C4-2B (cell line): ENCODE measurements around the gene ABHD16B.

Experiments used
- H3K27ac ChIP-seq: fragments of 450-650 bp; 2 replicates; pipeline ENCODE4 v1.5.1; 2017
- ZFX ChIP-seq: fragments of 450-650 bp; IDR thresholded peaks from 2 replicates; pipeline ENCODE4 v1.6.1; 2017
- TF ChIP-seq, protein P1 (sequence below): fragments of 450-650 bp; conservative IDR thresholded peaks from 2 replicates; pipeline ENCODE4 v1.5.1; 2017; ENCODE audit warnings: mild to moderate bottlenecking

Gene ABHD16B

DNA sequence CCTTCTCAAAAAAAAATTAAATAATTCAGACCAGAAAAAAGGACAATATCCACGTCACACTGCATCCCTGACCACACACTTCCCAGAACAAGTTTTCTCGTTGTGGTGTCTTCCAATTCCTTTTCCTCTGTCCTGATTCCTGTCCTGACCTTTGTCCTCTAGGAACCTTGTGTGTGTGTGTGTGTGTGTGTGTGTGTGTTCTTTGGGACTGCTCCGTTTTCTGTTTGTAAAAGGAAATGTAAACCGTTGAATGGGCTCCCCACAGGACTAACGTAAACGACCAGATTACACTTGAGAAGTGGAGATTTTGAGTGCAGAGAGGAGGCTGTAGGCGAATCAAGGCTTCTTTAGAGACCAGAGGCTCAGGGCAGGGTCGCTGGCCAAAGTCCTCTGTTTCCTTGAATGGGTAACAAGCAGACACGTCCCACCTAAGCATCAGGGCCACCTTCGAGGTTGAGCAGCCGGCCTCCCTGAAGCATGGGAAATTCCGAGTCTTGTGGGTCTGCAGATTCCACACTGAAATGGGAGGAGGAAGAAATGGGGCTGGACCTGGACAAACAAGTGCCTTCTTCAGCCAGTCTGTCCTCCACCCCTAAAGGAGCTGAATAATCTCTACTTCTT lies 37.5 kb upstream of the ABHD16B start:
- TF ChIP-seq, protein P1, sequence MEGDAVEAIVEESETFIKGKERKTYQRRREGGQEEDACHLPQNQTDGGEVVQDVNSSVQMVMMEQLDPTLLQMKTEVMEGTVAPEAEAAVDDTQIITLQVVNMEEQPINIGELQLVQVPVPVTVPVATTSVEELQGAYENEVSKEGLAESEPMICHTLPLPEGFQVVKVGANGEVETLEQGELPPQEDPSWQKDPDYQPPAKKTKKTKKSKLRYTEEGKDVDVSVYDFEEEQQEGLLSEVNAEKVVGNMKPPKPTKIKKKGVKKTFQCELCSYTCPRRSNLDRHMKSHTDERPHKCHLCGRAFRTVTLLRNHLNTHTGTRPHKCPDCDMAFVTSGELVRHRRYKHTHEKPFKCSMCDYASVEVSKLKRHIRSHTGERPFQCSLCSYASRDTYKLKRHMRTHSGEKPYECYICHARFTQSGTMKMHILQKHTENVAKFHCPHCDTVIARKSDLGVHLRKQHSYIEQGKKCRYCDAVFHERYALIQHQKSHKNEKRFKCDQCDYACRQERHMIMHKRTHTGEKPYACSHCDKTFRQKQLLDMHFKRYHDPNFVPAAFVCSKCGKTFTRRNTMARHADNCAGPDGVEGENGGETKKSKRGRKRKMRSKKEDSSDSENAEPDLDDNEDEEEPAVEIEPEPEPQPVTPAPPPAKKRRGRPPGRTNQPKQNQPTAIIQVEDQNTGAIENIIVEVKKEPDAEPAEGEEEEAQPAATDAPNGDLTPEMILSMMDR: no peak
- TF ChIP-seq ZFX: no peak
- H3K27ac ChIP-seq: no peak overlapping the region

DNA sequence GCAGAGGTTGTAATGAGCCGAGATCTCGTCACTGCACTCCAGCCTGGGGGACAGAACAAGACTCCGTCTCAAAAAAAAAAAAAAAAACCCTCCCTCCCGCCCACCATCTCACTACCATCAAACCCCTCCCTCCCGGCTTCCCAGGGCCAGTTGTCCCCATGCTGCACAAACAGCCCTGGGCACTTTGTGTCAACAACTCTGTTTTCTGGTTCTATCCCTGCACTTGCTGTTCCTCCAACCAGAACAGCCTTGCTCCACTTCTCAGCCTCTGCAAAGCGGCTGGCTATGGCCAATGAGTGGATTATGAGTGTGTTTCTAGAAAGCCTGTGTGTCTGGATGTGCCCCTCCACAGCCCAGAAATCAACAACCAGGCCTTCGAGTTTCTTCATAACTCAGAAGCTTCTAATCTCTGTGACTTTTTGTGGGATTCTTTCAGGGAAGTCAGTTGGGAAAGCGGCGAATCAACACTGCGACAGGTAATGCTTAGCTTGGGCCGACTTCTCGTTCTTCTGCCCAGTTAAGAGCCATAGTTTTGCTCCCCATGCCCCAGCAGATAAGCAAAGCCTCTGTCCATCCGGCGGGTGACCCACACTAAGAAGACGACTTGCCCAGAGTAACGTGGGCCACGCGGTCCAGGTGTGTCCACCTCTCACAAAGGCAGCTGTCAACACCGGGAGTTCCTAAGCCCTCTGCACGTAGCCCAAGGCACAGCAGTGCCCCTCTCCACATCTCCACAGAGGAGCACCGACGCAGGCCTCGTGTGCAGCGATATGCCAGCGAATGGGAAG lies 35.8 kb upstream of the ABHD16B start:
- no peak for TF ChIP-seq ZFX
- TF ChIP-seq, protein P1: no peak
- H3K27ac ChIP-seq: no peak overlapping the region

DNA sequence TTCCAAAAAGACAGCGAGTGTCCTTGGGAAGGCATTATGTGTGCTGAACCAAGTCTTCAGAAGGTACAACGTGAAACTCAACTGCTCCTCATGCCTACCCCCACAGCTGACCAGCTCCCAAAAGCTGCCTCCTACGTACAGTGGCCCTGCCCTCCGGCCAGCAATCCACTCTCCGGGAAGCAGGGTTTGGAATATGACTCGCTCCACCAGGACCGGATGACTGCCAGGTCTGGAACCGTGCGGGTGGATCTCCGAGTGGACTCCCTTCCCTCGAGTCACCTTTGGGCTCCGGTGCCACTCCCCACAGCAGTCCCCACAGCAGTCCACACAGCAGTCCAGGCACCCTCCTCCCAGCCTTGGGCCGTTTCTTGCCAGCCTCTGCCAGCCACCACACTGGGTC lies 34.5 kb upstream of the ABHD16B start:
- TF ChIP-seq, protein P1: no peak
- no peak for TF ChIP-seq ZFX
- no peak overlapping the region for H3K27ac ChIP-seq

DNA sequence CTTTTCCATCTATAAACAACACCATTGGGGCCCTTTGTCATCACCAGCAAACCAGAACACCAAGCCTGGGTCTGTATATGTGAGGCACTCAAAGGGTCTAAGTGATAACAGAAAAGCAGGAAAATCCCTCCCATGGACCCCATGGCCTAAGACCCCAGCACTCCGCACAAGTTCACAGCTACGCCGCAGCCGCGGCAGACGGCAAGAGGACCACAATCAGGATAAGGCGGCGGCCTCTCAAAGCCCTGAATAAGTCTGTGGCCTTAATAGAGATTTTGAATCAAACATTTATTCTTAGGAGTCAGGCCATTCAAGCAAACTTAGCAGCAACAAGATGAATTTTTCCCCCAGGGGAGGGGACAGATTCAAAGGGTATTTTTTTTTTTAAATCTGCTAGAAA lies 33.2 kb upstream of the ABHD16B start:
- TF ChIP-seq ZFX: no peak
- TF ChIP-seq, protein P1: no peak
- no peak overlapping the region for H3K27ac ChIP-seq

DNA sequence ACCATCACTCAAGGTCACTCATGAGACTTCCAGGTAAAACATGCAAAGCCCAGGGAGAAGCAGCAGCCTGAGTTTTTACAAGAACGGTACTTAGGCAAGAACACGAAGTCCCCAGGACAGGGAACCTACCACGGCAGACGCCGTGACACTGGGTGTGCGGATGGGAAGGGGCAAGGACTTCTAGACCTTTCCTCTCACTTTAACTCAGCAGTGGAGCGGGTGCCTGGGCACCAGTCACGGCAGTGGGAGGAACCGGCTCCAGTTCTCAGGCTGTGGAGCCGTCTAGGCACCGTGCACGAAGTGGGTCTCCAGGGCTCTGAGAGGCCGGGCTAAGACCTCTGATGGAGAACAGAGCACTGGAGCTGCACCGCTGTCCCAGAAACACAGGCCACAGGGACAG lies 32.8 kb upstream of the ABHD16B start:
- no peak overlapping the region for H3K27ac ChIP-seq
- TF ChIP-seq ZFX: no peak
- TF ChIP-seq, protein P1: no peak

DNA sequence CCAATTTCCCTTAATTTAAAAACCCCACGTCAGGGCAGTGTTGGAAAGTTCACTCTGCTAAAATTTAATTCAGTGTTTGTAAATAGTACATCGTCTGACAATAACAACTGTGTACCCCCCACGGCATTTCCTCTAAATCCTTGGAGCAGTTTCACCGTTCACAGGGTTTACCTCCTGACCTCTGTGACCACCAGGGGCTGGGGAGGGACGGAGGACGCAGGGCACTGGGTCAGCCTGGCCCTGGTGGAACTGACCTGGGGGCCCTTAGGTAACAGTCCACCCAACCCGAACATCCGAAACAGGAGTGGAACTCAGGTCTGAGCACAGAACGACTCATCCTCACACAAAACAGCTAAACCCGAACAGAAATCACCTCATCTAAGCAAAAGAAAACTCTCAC lies 32.3 kb upstream of the ABHD16B start:
- TF ChIP-seq, protein P1: no peak
- no peak for TF ChIP-seq ZFX
- H3K27ac ChIP-seq: no peak overlapping the region

DNA sequence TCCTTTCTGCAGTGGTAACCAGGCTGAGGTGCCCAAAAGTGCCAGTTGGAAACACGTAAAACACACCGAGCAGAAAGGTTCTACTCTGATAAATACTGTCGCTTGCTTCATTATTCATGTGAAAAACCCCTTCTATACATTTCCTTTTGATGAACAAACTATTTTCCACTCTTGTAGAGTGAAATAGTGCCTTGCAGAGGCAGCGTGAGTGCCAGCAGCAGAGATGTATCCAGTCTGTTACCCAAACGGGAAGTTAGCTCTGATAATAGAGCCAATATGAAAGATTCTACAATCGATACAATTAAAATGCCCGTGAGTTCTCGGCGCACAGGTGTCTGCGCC lies 31.7 kb upstream of the ABHD16B start:
- TF ChIP-seq ZFX: no peak

More for the DNA sequence above, 31.7 kb upstream of the ABHD16B start:
- H3K27ac ChIP-seq: no peak overlapping the region
